ENCODE results near the gene BCAS3.

DNA sequence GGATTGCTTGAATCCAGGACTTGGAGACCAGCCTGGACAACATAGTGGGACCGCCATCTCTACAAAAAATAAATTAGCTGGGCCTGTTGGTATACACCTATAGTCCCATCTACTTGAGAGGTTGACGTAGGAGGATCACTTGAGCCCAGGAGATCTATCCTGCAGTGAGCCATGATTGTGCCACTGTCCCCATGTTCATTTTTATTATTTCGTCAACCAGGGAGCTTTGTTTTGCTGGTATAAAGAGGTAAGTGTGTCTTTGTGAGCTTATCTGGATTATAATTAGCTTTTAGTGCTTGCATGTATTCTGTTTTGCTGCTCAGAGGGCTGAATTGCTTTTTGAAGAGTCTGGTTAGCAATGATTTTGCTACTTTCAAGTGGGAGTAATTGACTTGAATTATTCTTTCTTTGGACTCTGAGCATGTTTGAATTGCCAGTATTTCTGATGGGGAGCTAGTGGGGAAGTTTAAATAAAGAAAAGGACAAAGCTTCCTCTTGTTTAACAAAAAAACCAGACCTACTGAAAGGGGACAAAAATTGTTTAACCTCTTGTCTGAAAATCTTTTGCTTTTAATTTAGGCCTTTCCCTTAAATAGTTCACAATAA is 31.6 kb upstream of the BCAS3 start:
- no peak for TF ChIP-seq PPARA (CRISPR knock-in tag; IDR thresholded peaks at IDR 0.05; ENCODE audit: borderline replicate concordance)
- no peak for TF ChIP-seq ZFP30 (CRISPR knock-in tag; IDR thresholded peaks at IDR 0.05)
- TF ChIP-seq, protein P1, sequence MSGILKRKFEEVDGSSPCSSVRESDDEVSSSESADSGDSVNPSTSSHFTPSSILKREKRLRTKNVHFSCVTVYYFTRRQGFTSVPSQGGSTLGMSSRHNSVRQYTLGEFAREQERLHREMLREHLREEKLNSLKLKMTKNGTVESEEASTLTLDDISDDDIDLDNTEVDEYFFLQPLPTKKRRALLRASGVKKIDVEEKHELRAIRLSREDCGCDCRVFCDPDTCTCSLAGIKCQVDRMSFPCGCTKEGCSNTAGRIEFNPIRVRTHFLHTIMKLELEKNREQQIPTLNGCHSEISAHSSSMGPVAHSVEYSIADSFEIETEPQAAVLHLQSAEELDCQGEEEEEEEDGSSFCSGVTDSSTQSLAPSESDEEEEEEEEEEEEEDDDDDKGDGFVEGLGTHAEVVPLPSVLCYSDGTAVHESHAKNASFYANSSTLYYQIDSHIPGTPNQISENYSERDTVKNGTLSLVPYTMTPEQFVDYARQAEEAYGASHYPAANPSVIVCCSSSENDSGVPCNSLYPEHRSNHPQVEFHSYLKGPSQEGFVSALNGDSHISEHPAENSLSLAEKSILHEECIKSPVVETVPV (CRISPR knock-in tag; IDR thresholded peaks at IDR 0.05): no peak
- no peak for TF ChIP-seq ARNTL (CRISPR knock-in tag; IDR thresholded peaks at IDR 0.05; ENCODE audit: borderline replicate concordance, low read depth)
- TF ChIP-seq ZC3H10 (CRISPR knock-in tag; IDR thresholded peaks at IDR 0.05): no peak
- TF ChIP-seq, protein P2, sequence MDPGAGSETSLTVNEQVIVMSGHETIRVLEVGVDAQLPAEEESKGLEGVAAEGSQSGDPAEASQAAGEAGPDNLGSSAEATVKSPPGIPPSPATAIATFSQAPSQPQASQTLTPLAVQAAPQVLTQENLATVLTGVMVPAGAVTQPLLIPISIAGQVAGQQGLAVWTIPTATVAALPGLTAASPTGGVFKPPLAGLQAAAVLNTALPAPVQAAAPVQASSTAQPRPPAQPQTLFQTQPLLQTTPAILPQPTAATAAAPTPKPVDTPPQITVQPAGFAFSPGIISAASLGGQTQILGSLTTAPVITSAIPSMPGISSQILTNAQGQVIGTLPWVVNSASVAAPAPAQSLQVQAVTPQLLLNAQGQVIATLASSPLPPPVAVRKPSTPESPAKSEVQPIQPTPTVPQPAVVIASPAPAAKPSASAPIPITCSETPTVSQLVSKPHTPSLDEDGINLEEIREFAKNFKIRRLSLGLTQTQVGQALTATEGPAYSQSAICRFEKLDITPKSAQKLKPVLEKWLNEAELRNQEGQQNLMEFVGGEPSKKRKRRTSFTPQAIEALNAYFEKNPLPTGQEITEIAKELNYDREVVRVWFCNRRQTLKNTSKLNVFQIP (CRISPR knock-in tag; IDR thresholded peaks at IDR 0.05; ENCODE audit: borderline replicate concordance, low read depth): no peak
- no peak for TF ChIP-seq TOX (CRISPR knock-in tag; IDR thresholded peaks at IDR 0.05; ENCODE audit: borderline replicate concordance)
- no peak for TF ChIP-seq CSDC2 (CRISPR knock-in tag; IDR thresholded peaks at IDR 0.05)
- no peak for TF ChIP-seq RARB (CRISPR knock-in tag; IDR thresholded peaks at IDR 0.05)
- no peak for TF ChIP-seq CREB5 (CRISPR knock-in tag; IDR thresholded peaks at IDR 0.05; ENCODE audit: low read depth)
- no peak for TF ChIP-seq ZFP3 (CRISPR knock-in tag; IDR thresholded peaks at IDR 0.05)
